Sigmoid colon (tissue), 7 donors: ENCODE results near the gene CLHC1. TPM values are rescaled to one million over a fixed set of nuclear protein-coding genes. Genes with fewer than 3 reads are reported as not detected.
A peak's percentile ranks its signal among the peaks of the same experiment; 100 is the strongest.

Experiments used
- DNase-seq: peaks from one replicate; pipeline ENCODE4 v3.0.0-alpha.2; 2019
- H3K27ac ChIP-seq, 4 donors: fragments of 200-600 bp; sonication (generic); one replicate each; pipeline ENCODE4 v1.5.1; 2016 to 2019; ENCODE audit warnings: mild to moderate bottlenecking in 1 of 4
- H3K27me3 ChIP-seq, 3 donors: fragments of 200-600 bp; sonication (generic); one replicate each; pipeline ENCODE4 v1.5.1; 2019; ENCODE audit warnings: mild to moderate bottlenecking in 1 of 3
- H3K36me3 ChIP-seq, 4 donors: fragments of 200-600 bp; sonication (generic); one replicate each; pipeline ENCODE4 v1.5.1; 2016 to 2019
- H3K4me1 ChIP-seq, 4 donors: fragments of 200-600 bp; sonication (generic); one replicate each; pipeline ENCODE4 v1.5.1; 2017 to 2019
- H3K4me3 ChIP-seq, 4 donors: fragments of 200-600 bp; sonication (generic); one replicate each; pipeline ENCODE4 v1.5.1; 2017 to 2019; ENCODE audit warnings: mild to moderate bottlenecking in 2 of 4, moderate library complexity in 1 of 4
- H3K9me3 ChIP-seq, 4 donors: fragments of 200-600 bp in 3 of 4; sonication (generic) in 3 of 4; one replicate each; pipeline versions ENCODE4 v1.5.1 to v1.6.1; 2013 to 2019
- CTCF ChIP-seq, 4 experiments: fragments of 450-650 bp in 3 of 4; fragments of 200-600 bp in 1 of 4; IDR thresholded peaks; one replicate each; pipeline ENCODE4 v1.5.1; 2016 to 2019; ENCODE audit warnings: antibody characterized with exemption in 4 of 4, mild to moderate bottlenecking in 3 of 4, moderate library complexity in 2 of 4
- EP300 ChIP-seq, 4 donors: sonication (generic); formaldehyde crosslinking; IDR thresholded peaks; one replicate each; pipeline ENCODE4 v1.6.1; 2017; ENCODE audit warnings: antibody characterized with exemption in 4 of 4
- POLR2A ChIP-seq, 2 donors: fragments of 450-650 bp; IDR thresholded peaks; one replicate each; pipeline ENCODE4 v1.6.1; 2016; ENCODE audit warnings: antibody characterized with exemption in 2 of 2, mild to moderate bottlenecking in 2 of 2, moderate library complexity in 2 of 2
- POLR2AphosphoS5 ChIP-seq, 4 donors: sonication (generic); formaldehyde crosslinking; IDR thresholded peaks; one replicate each; pipeline ENCODE4 v1.6.1; 2017; ENCODE audit warnings: antibody characterized with exemption in 4 of 4
- WGBS, 2 donors: extraction: QIAGEN DNeasy Blood & Tissue Kit; methylation state at CpG; one replicate each; pipeline ENCODE4 v1.1.7; 2013; 5-methylcytosine and 5-hydroxymethylcytosine counted together
- intact Hi-C: fragments of 100-400 bp; cut with DNase I; formaldehyde crosslinking; loops from one replicate; pipeline ENCODE4 v1.15.1; 2023
- polyA plus RNA-seq, 3 donors: library from polyadenylated mRNA; stranded (reverse); fragments of 200-250 nt; gene quantifications; one replicate each; pipeline ENCODE4 v1.2.3, GENCODE V29; 2013
- total RNA-seq, 4 donors: library from RNA; depleted of rRNA; stranded (reverse); fragments of >200 nt; gene quantifications; one replicate each; pipeline ENCODE4 v1.1.0, GENCODE V29; 2016
- donor health status: healthy with polysubstance abuse.
- donor health status: Bipolar disorder and iron deficiency.
- donor health status: healthy.

The CLHC1 gene
- total and polyA plus RNA-seq, 7 donors, result 4.4 to 22.4 (median 6.6) TPM

GRCh38 chr2:55235724-55236538 is 3.8 kb upstream of the CLHC1 start:
- Histone ChIP-seq H3K27me3 (no peaks in the 10 kb centered on the region), H3K9me3 (no peaks in the 10 kb centered on the region), H3K4me1 (peaks cover 0 to 26% (median 18%) of the 10 kb centered on the region in 4 donors), H3K4me3 (no peak overlapping the region), H3K27ac (no peak overlapping the region), H3K36me3 (peaks cover 14 to 66% (median 23%) of the 10 kb centered on the region in 4 donors)
- intact Hi-C loops, result no loop called here
- TF ChIP-seq EP300 (IDR thresholded peaks at IDR 0.05) (no peak), POLR2AphosphoS5 (IDR thresholded peaks at IDR 0.05) (no peak)
- no peak for DNase-seq
- WGBS, 2 donors, result 77 to 82% methylated on average over 3 of the region's 3 CpGs

- H3K4me1 ChIP-seq, result peaks cover 0 to 28% (median 18%) of the 10 kb centered on the region in 4 donors
- no peak for TF ChIP-seq POLR2AphosphoS5 (IDR thresholded peaks at IDR 0.05)
- no peak for TF ChIP-seq EP300 (IDR thresholded peaks at IDR 0.05)
- no peak for TF ChIP-seq CTCF (IDR thresholded peaks at IDR 0.05)
- no peak for TF ChIP-seq POLR2A (IDR thresholded peaks at IDR 0.05)
- H3K9me3 ChIP-seq, result no peaks in the 10 kb centered on the region
- WGBS, 2 donors, result 44 to 74% methylated on average over 7 of the region's 7 CpGs
- intact Hi-C loops, result loop anchor here (2.0 to 5.0 kb wide), 4 partner anchors 35 to 184 kb away; partner anchors contain the start of genes CCDC88A, MTIF2 and RTN4
- DNase-seq, result no peak
- peak overlapping the region; percentile 92 to 95 (median 92) for H3K27ac ChIP-seq
- H3K4me3 ChIP-seq, result peak overlapping the region in 3 of 4 donors; percentile 87 to 92 (median 89)
- no peaks in the 10 kb centered on the region for H3K27me3 ChIP-seq
- H3K36me3 ChIP-seq, result peaks cover 10 to 45% (median 23%) of the 10 kb centered on the region in 4 donors
These were observed 1.5 kb upstream of the CLHC1 start for GRCh38 chr2:55233658-55233940.

GRCh38 chr2:55232863-55233657 is 967 bp upstream of the CLHC1 start:
- intact Hi-C loops, result loop anchor here (2.0 to 5.0 kb wide), 4 partner anchors 36 to 184 kb away; partner anchors contain the start of genes CCDC88A, MTIF2 and RTN4
- peaks cover 10 to 40% (median 23%) of the 10 kb centered on the region in 4 donors for H3K36me3 ChIP-seq

GRCh38 chr2:55231546-55232083 is 478 bp downstream of the CLHC1 start:
- peaks cover 0 to 41% (median 18%) of the 10 kb centered on the region in 4 donors for H3K4me1 ChIP-seq
- WGBS, 2 donors, result 2 to 7% methylated on average over 13 of the region's 13 CpGs

More at GRCh38 chr2:55232863-55233657, 967 bp upstream of the CLHC1 start:
- Histone ChIP-seq H3K27ac (peak overlapping the region; percentile 92 to 95 (median 92)), H3K27me3 (no peaks in the 10 kb centered on the region), H3K4me3 (peak overlapping the region; percentile 74 to 92 (median 88)), H3K4me1 (peaks cover 0 to 28% (median 18%) of the 10 kb centered on the region in 4 donors), H3K9me3 (no peaks in the 10 kb centered on the region)
- TF ChIP-seq EP300 (IDR thresholded peaks at IDR 0.05), result no peak
- TF ChIP-seq POLR2AphosphoS5 (IDR thresholded peaks at IDR 0.05), result no peak
- TF ChIP-seq POLR2A (IDR thresholded peaks at IDR 0.05), result no peak
- no peak for TF ChIP-seq CTCF (IDR thresholded peaks at IDR 0.05)
- WGBS, 2 donors, result 2 to 4% methylated on average over 33 of the region's 33 CpGs
- peak; percentile 75 for DNase-seq

More at GRCh38 chr2:55231546-55232083, 478 bp downstream of the CLHC1 start:
- Histone ChIP-seq H3K27ac (peak overlapping the region; percentile 92 to 95 (median 92)), H3K36me3 (peaks cover 10 to 29% (median 23%) of the 10 kb centered on the region in 4 donors), H3K4me3 (peak overlapping the region; percentile 74 to 92 (median 88)), H3K27me3 (no peaks in the 10 kb centered on the region), H3K9me3 (no peaks in the 10 kb centered on the region)
- DNase-seq, result no peak
- TF ChIP-seq POLR2AphosphoS5 (IDR thresholded peaks at IDR 0.05) (no peak), EP300 (IDR thresholded peaks at IDR 0.05) (no peak), POLR2A (IDR thresholded peaks at IDR 0.05) (no peak), CTCF (IDR thresholded peaks at IDR 0.05) (no peak)
- intact Hi-C loops, result loop anchor here (2.0 to 5.0 kb wide), 4 partner anchors 37 to 186 kb away; partner anchors contain the start of genes CCDC88A, MTIF2 and RTN4
